Measurements from ENCODE around the gene CHIC2.

CHIC2 gene

GRCh38 chr4:54064317-54065111 is at the start of gene CHIC2:
Gene CHIC2 (minus strand): TSS chr4:54064605. CDS start chr4:54064300, 305 bp downstream.
- ChIA-PET CTCF (interaction anchor here (0.7 kb wide), 1 partner anchor 907 kb away, joined by 3 read pairs; no protein-coding TSS in a partner anchor), POLR2A (no interaction called here)
- Histone ChIP-seq H3K36me3 (ENCODE audit: control insufficient read depth in 2 of 2, insufficient read depth in 1 of 2, low read length in 2 of 2) (no peaks in the 10 kb centered on the region), H3K4me1 (ENCODE audit: control insufficient read depth, insufficient read depth, low read length) (peaks cover 6% of the 10 kb centered on the region), H3K9me3 (ENCODE audit: control insufficient read depth, insufficient read depth, low read depth, low read length) (no peaks in the 10 kb centered on the region), H3K4me3 (ENCODE audit: low read depth, low read length) (peak within 1 kb of the TSS; percentile 78), H3K27ac (ENCODE audit: extremely low read depth, low read depth, low read length) (peak within 1 kb of the TSS; percentile 85)
- no peak for TF ChIP-seq ZNF174 (tag by site-specific recombination; IDR thresholded peaks at IDR 0.05)
- peak; percentile 75; the same call in 1 of the 2 replicates for TF ChIP-seq ZBTB44 (tag by site-specific recombination; IDR thresholded peaks at IDR 0.05)
- peak; percentile 7; the same call in 1 of the 2 replicates for TF ChIP-seq KLF1 (tag by site-specific recombination; IDR thresholded peaks at IDR 0.05)
- TF ChIP-seq ZNF2 (tag by site-specific recombination; IDR thresholded peaks at IDR 0.05), result peak; percentile 64; the same call in 1 of the 2 replicates
- TF ChIP-seq ZNF629 (tag by site-specific recombination; IDR thresholded peaks at IDR 0.05), result 0 out of 2 replicates have a peak, but pooled peaks have one; percentile 34
- TF ChIP-seq ZNF48 (tag by site-specific recombination; IDR thresholded peaks at IDR 0.05), result no peak
- TF ChIP-seq GLIS2 (tag by site-specific recombination; IDR thresholded peaks at IDR 0.05), result peak; percentile 40; the same call in 1 of the 2 replicates
- peak; percentile 60 for TF ChIP-seq ZEB2 (tag by site-specific recombination; IDR thresholded peaks at IDR 0.05)
- TF ChIP-seq ZFP37 (tag by site-specific recombination; IDR thresholded peaks at IDR 0.05), result 0 out of 2 replicates have a peak, but pooled peaks have one; percentile 48
- no peak for TF ChIP-seq BCL11B (tag by site-specific recombination; IDR thresholded peaks at IDR 0.05; ENCODE audit: low read depth)
- TF ChIP-seq ZNF335 (tag by site-specific recombination; conservative IDR thresholded peaks at IDR 0.05), result peak; percentile 71; the same call in 1 of the 2 replicates
- TF ChIP-seq ZNF677 (tag by site-specific recombination; IDR thresholded peaks at IDR 0.05), result no peak
- peak; percentile 15; the same call in 1 of the 2 replicates for TF ChIP-seq REST (tag by site-specific recombination; IDR thresholded peaks at IDR 0.05)
- no peak for TF ChIP-seq REPIN1 (tag by site-specific recombination; IDR thresholded peaks at IDR 0.05; ENCODE audit: low read depth)
- peak; percentile 34; the same call in 1 of the 2 replicates for TF ChIP-seq ZNF692 (tag by site-specific recombination; IDR thresholded peaks at IDR 0.05)
- TF ChIP-seq ZFHX2 (tag by site-specific recombination; conservative IDR thresholded peaks at IDR 0.05), result peak; percentile 16; the same call in 1 of the 2 replicates
- TF ChIP-seq ZNF600 (tag by site-specific recombination; IDR thresholded peaks at IDR 0.05), result peak; percentile 64
- TF ChIP-seq PBX3 (CRISPR knock-in tag; IDR thresholded peaks at IDR 0.05), result no peak
- peak; percentile 25; the same call in 1 of the 2 replicates for TF ChIP-seq EGR2 (tag by site-specific recombination; IDR thresholded peaks at IDR 0.05; ENCODE audit: low read depth)
- no peak for TF ChIP-seq IKZF3 (tag by site-specific recombination; IDR thresholded peaks at IDR 0.05)
- TF ChIP-seq ZNF341 (tag by site-specific recombination; IDR thresholded peaks at IDR 0.05; ENCODE audit: low read depth), result peak; percentile 47; the same call in 1 of the 2 replicates
- TF ChIP-seq ZIC2 (tag by site-specific recombination; IDR thresholded peaks at IDR 0.05), result no peak
- TF ChIP-seq ZBTB26 (tag by site-specific recombination; optimal IDR thresholded peaks at IDR 0.05), result peak; percentile 69
- TF ChIP-seq SP7 (tag by site-specific recombination; IDR thresholded peaks at IDR 0.05), result peak; percentile 50
- 0 out of 2 replicates have a peak, but pooled peaks have one; percentile 48 for TF ChIP-seq KLF17 (tag by site-specific recombination; IDR thresholded peaks at IDR 0.05)
- peak; percentile 77 for TF ChIP-seq YY1 (tag by site-specific recombination; IDR thresholded peaks at IDR 0.05)
- 0 out of 2 replicates have a peak, but pooled peaks have one; percentile 49 for TF ChIP-seq GLIS1 (tag by site-specific recombination; IDR thresholded peaks at IDR 0.05)
- TF ChIP-seq SP3 (tag by site-specific recombination; IDR thresholded peaks at IDR 0.05), result no peak
